H1 (cell line): Measurements from ENCODE around the gene VSTM4. TPM values are rescaled to one million over a fixed set of nuclear protein-coding genes. Genes with fewer than 3 reads are reported as not detected.

Source experiments
- CTCF ChIA-PET: fragments of 300-600 bp; sonication (Branson Sonifier 250); formaldehyde crosslinking; loops from one replicate; lab custom pipeline; 2021; ENCODE audit not compliant: partially characterized antibody; lab: Charles Lee
- POLR2A ChIA-PET: fragments of 300-600 bp; sonication (Branson Sonifier 250); formaldehyde crosslinking; loops from one replicate; lab custom pipeline; 2021; ENCODE audit warnings: inconsistent platforms; ENCODE audit not compliant: partially characterized antibody; lab: Charles Lee
- DNase-seq, 2 experiments: peaks; one replicate each; pipeline versions ENCODE4 v3.0.0 to v3.0.0-alpha.2; 2010 to 2022; ENCODE audit warnings: low spot score in 2 of 2, low read depth in 1 of 2, mixed read lengths in 1 of 2
- FAIRE-seq: peaks from 2 replicates; lab custom pipeline; 2011; peaks lifted over from hg19 to GRCh38; lab: Jason Lieb, UNC
- H2AFZ ChIP-seq: 2 replicates; pipeline ENCODE4 v1.8.1; 2012; ENCODE audit warnings: low read length, inconsistent platforms
- H2AK5ac ChIP-seq: 2 replicates; pipeline ENCODE4 v1.6.1; 2013; ENCODE audit warnings: low read depth, low read length
- H2BK120ac ChIP-seq: replicated peaks from 2 replicates; pipeline ENCODE3; 2013; ENCODE audit warnings: low read depth, low read length, inconsistent platforms
- H2BK12ac ChIP-seq: 2 replicates; pipeline ENCODE4 v1.6.1; 2013; ENCODE audit warnings: low read depth, low read length
- H2BK15ac ChIP-seq: 2 replicates; pipeline ENCODE4 v1.6.1; 2013; ENCODE audit warnings: low read length
- H2BK20ac ChIP-seq: 2 replicates; pipeline ENCODE4 v1.6.1; 2013; ENCODE audit warnings: low read length
- H2BK5ac ChIP-seq: 2 replicates; pipeline ENCODE4 v1.6.1; 2013; ENCODE audit warnings: low read depth, low read length
- H3K14ac ChIP-seq: 2 replicates; pipeline ENCODE4 v1.6.1; 2013; ENCODE audit warnings: inconsistent platforms; ENCODE audit not compliant: insufficient read length
- H3K18ac ChIP-seq: 2 replicates; pipeline ENCODE4 v1.6.1; 2013; ENCODE audit warnings: low read length; ENCODE audit errors: extremely low read depth
- H3K23ac ChIP-seq: 2 replicates; pipeline ENCODE4 v1.6.1; 2013; ENCODE audit warnings: inconsistent platforms; ENCODE audit not compliant: insufficient read length
- H3K23me2 ChIP-seq: 2 replicates; pipeline ENCODE4 v1.6.1; 2013; ENCODE audit warnings: low read depth, low read length
- H3K27ac ChIP-seq: 2 replicates; pipeline ENCODE4 v1.6.1; 2011; ENCODE audit warnings: low read depth, low read length, inconsistent platforms
- H3K27me3 ChIP-seq, 4 experiments: replicated peaks in 1 of 4; 1 replicate in 1 of 4; 2 replicates in 3 of 4; pipeline versions ENCODE4 v1.6.1 to v1.8.1; 2011 to 2013; ENCODE audit warnings: low read length in 3 of 4, mild to moderate bottlenecking in 3 of 4, inconsistent platforms in 2 of 4, mixed read lengths in 2 of 4, moderate library complexity in 1 of 4; ENCODE audit not compliant: control insufficient read depth in 3 of 4, insufficient read depth in 3 of 4; ENCODE audit errors: extremely low read depth in 1 of 4
- H3K36me3 ChIP-seq, 4 experiments: 2 replicates each; pipeline versions ENCODE4 v1.6.1 to v1.8.1; 2011 to 2013; ENCODE audit warnings: mild to moderate bottlenecking in 4 of 4, low read length in 3 of 4, moderate library complexity in 2 of 4, control low read depth in 1 of 4, inconsistent platforms in 1 of 4; ENCODE audit not compliant: insufficient read depth in 4 of 4, control insufficient read depth in 2 of 4
- H3K4ac ChIP-seq: replicated peaks from 2 replicates; pipeline ENCODE3; 2013; ENCODE audit warnings: low read length, low read depth, mixed read lengths, inconsistent platforms; ENCODE audit not compliant: insufficient read length
- H3K4me1 ChIP-seq, 4 experiments: replicated peaks in 1 of 4; 1 replicate in 1 of 4; 2 replicates in 3 of 4; pipeline versions ENCODE4 v1.6.1 to v1.8.1; 2011 to 2013; ENCODE audit warnings: low read length in 3 of 4, inconsistent platforms in 2 of 4, mixed read lengths in 1 of 4; ENCODE audit not compliant: insufficient read depth in 4 of 4, control insufficient read depth in 3 of 4
- H3K4me2 ChIP-seq, 2 experiments: 2 replicates each; pipeline versions ENCODE4 v1.6.1 to v1.8.1; 2011 to 2013; ENCODE audit warnings: low read depth in 2 of 2, low read length in 2 of 2, control low read depth in 1 of 2, inconsistent platforms in 1 of 2, mild to moderate bottlenecking in 1 of 2; ENCODE audit not compliant: insufficient read depth in 1 of 2
- H3K4me3 ChIP-seq, 4 experiments: fragments of 200-600, 300-600 bp in 1 of 4; sonication (generic), shearing (Covaris generic), sonication (Bioruptor Twin) in 1 of 4; 2 replicates each; pipeline versions ENCODE4 v1.5.1 to v1.8.1; 2011 to 2016; ENCODE audit warnings: low read length in 4 of 4, low read depth in 3 of 4, control low read depth in 2 of 4, inconsistent platforms in 2 of 4, mild to moderate bottlenecking in 2 of 4, mixed read lengths in 1 of 4, moderate library complexity in 1 of 4; ENCODE audit not compliant: insufficient read depth in 2 of 4; ENCODE audit errors: extremely low read depth in 1 of 4
- H3K56ac ChIP-seq: replicated peaks from 2 replicates; pipeline ENCODE3; 2013; ENCODE audit warnings: low read depth, mild to moderate bottlenecking, mixed read lengths, low read length, inconsistent platforms; ENCODE audit not compliant: insufficient read length
- H3K79me1 ChIP-seq: 2 replicates; pipeline ENCODE4 v1.6.1; 2013; ENCODE audit warnings: low read depth, low read length, control low read depth
- H3K79me2 ChIP-seq, 2 experiments: 2 replicates each; pipeline versions ENCODE4 v1.6.1 to v1.8.1; 2012 to 2013; ENCODE audit warnings: low read length in 2 of 2, mild to moderate bottlenecking in 2 of 2, inconsistent platforms in 1 of 2; ENCODE audit not compliant: insufficient read depth in 2 of 2, control insufficient read depth in 1 of 2
- H3K9ac ChIP-seq, 4 experiments: replicated peaks in 1 of 4; 1 replicate in 1 of 4; 2 replicates in 3 of 4; pipeline versions ENCODE4 v1.6.1 to v1.8.1; 2011 to 2013; ENCODE audit warnings: low read depth in 3 of 4, low read length in 3 of 4, control low read depth in 2 of 4, mild to moderate bottlenecking in 2 of 4, moderate library complexity in 2 of 4, inconsistent platforms in 1 of 4; ENCODE audit errors: extremely low read depth in 1 of 4
- H3K9me3 ChIP-seq, 2 experiments: 2 replicates each; pipeline versions ENCODE4 v1.6.1 to v1.8.1; 2012 to 2013; ENCODE audit warnings: mild to moderate bottlenecking in 2 of 2, moderate library complexity in 2 of 2, control low read depth in 1 of 2, inconsistent platforms in 1 of 2, low read depth in 1 of 2, low read length in 1 of 2, mixed read lengths in 1 of 2; ENCODE audit not compliant: insufficient read depth in 2 of 2
- H4K20me1 ChIP-seq, 2 experiments: replicated peaks in 1 of 2; 2 replicates each; pipeline versions ENCODE3 to v1.8.1; 2011 to 2013; ENCODE audit warnings: inconsistent platforms in 2 of 2, low read length in 2 of 2, mild to moderate bottlenecking in 1 of 2; ENCODE audit not compliant: insufficient read depth in 2 of 2, control insufficient read depth in 1 of 2
- H4K5ac ChIP-seq: 2 replicates; pipeline ENCODE4 v1.6.1; 2013; ENCODE audit warnings: low read length, low read depth, mixed read lengths, inconsistent platforms; ENCODE audit not compliant: insufficient read length
- H4K8ac ChIP-seq: 2 replicates; pipeline ENCODE4 v1.8.0; 2013; ENCODE audit warnings: mild to moderate bottlenecking, moderate library complexity, low read length, inconsistent platforms; ENCODE audit not compliant: insufficient read depth; ENCODE audit errors: extremely low read depth
- H4K91ac ChIP-seq: replicated peaks from 2 replicates; pipeline ENCODE3; 2013; ENCODE audit warnings: low read length, mixed read lengths, inconsistent platforms; ENCODE audit not compliant: insufficient read length
- ATF2 ChIP-seq: IDR thresholded peaks from 2 replicates; pipeline ENCODE4 v1.6.1; 2012; ENCODE audit warnings: low read length, inconsistent platforms
- BRCA1 ChIP-seq: IDR thresholded peaks from 2 replicates; pipeline ENCODE4 v1.6.1; 2012; ENCODE audit warnings: low read depth, low read length, improper control_type of control experiment
- CBX5 ChIP-seq: fragments of 300-800, 300-1000 bp; sonication (generic); IDR thresholded peaks from 2 replicates; pipeline ENCODE4 v1.7.1; 2016; ENCODE audit warnings: antibody characterized with exemption, low read length, low read depth
- JUND ChIP-seq: IDR thresholded peaks from 2 replicates; pipeline ENCODE4 v1.6.1; 2011; ENCODE audit warnings: mild to moderate bottlenecking, improper control_type of control experiment, low read length
- KDM4A ChIP-seq: IDR thresholded peaks from one replicate; pipeline ENCODE4 v1.7.1; 2012; ENCODE audit warnings: low read depth, mild to moderate bottlenecking, moderate library complexity, low read length, inconsistent platforms; ENCODE audit not compliant: severe bottlenecking
- NANOG ChIP-seq: IDR thresholded peaks from 2 replicates; pipeline ENCODE4 v1.6.1; 2011; ENCODE audit warnings: low read length, low read depth, mild to moderate bottlenecking, inconsistent platforms; ENCODE audit not compliant: insufficient read depth, poor library complexity, severe bottlenecking
- PHF8 ChIP-seq: fragments of 200-600 bp; sonication (generic); conservative IDR thresholded peaks from 2 replicates; pipeline ENCODE4 v1.7.1; 2012; ENCODE audit warnings: low read depth, mild to moderate bottlenecking, inconsistent platforms, low read length, moderate library complexity
- SIRT6 ChIP-seq: IDR thresholded peaks from one replicate; pipeline ENCODE4 v1.7.1; 2012; ENCODE audit warnings: low read length, inconsistent platforms
- TAF7 ChIP-seq: optimal IDR thresholded peaks from 2 replicates; pipeline ENCODE3; 2011; ENCODE audit warnings: low read depth, mild to moderate bottlenecking, inconsistent platforms, low read length, moderate library complexity, borderline replicate concordance
- WGBS, 2 experiments: shearing (Covaris generic) in 1 of 2; methylation state at CpG; one replicate each; pipeline versions ENCODE4 v1.1.6 to v1.1.7; 2013 to 2015; ENCODE audit warnings: low lambda C conversion rate in 2 of 2, mixed read lengths in 2 of 2, inconsistent platforms in 1 of 2, low coverage in 1 of 2, missing lambda C conversion rate in 1 of 2; ENCODE audit not compliant: insufficient replicate concordance in 2 of 2, insufficient coverage in 1 of 2, insufficient read length in 1 of 2; ENCODE audit errors: extremely low coverage in 1 of 2, missing lambda C conversion rate in 1 of 2; 5-methylcytosine and 5-hydroxymethylcytosine counted together
- polyA plus RNA-seq, 7 experiments: library from polyadenylated mRNA; depleted of rRNA in 3 of 7; stranded (reverse) in 5 of 7; unstranded in 2 of 7; fragments of >200 nt in 5 of 7; fragments of 200-250 nt in 2 of 7; gene quantifications; 1 replicate in 5 of 7; 2 replicates in 1 of 7; 4 replicates in 1 of 7; pipeline versions ENCODE4 v1.2.1 to v1.2.3, GENCODE V29; 2011 to 2013; ENCODE audit warnings: missing spikeins in 2 of 7, mixed read lengths in 2 of 7
- total RNA-seq: library from RNA; stranded (reverse); fragmentation: NEBNext Ultra II Directional; extraction: Animal tissue kit (Norgen Biotek cat#: 25700); gene quantifications from 2 replicates; pipeline ENCODE4 v1.2.1, GENCODE V29; 2021
- TF ChIP-seq, protein P1 (sequence below): IDR thresholded peaks from 2 replicates; pipeline ENCODE4 v1.6.1; 2011; ENCODE audit warnings: low read length, improper control_type of control experiment

Gene VSTM4
- total and polyA plus RNA-seq, 2 of the 8 experiments (the other 6 are each of a cell fraction or from before 2014, with no cell fraction given) = 0.48 to 0.73 TPM

GRCh38 chr10:49109669-49110340 is 5.5 kb downstream of the VSTM4 start:
- H3K36me3 ChIP-seq = no peaks in the 10 kb centered on the region
- no peak overlapping the region for H2BK20ac ChIP-seq
- no peaks in the 10 kb centered on the region for H3K9me3 ChIP-seq
- H3K14ac ChIP-seq = no peak overlapping the region
- no peaks in the 10 kb centered on the region for H3K79me2 ChIP-seq
- ChIA-PET POLR2A (no interaction called here), CTCF (interaction anchor here (0.7 to 1.6 kb wide), 3 partner anchors 52 to 134 kb away, joined by 3 read pairs; no protein-coding TSS in a partner anchor)
- no peak overlapping the region for H2BK5ac ChIP-seq
- no peak overlapping the region for H3K9ac ChIP-seq
- no peak overlapping the region for H2AFZ ChIP-seq
- H3K18ac ChIP-seq = no peak overlapping the region
- no peak overlapping the region for H4K91ac ChIP-seq
- H3K4ac ChIP-seq = no peak overlapping the region
- peaks cover 0 to 8% (median 3%) of the 10 kb centered on the region in 4 experiments; a peak in 4 of 7 replicates for H3K27me3 ChIP-seq
- WGBS, 2 experiments = 94% methylated on average over 8 of the region's 9 CpGs; no CpG with 5 or more reads in 1 of the 2 experiments
- H3K56ac ChIP-seq = no peak overlapping the region
- H3K79me1 ChIP-seq = no peaks in the 10 kb centered on the region
- no peak overlapping the region for H3K4me3 ChIP-seq
- H2BK12ac ChIP-seq = no peak overlapping the region
- DNase-seq = no peak
- H3K27ac ChIP-seq = no peak overlapping the region
- H4K8ac ChIP-seq = no peak overlapping the region
- no peaks in the 10 kb centered on the region; the same call in 1 of the 2 replicates for H3K23me2 ChIP-seq
- H4K5ac ChIP-seq = no peak overlapping the region
- no peaks in the 10 kb centered on the region for H3K4me1 ChIP-seq
- no peak overlapping the region for H3K23ac ChIP-seq
- H3K4me2 ChIP-seq = no peak overlapping the region
- FAIRE-seq = no peak
- H4K20me1 ChIP-seq = no peaks in the 10 kb centered on the region
- H2BK15ac ChIP-seq = no peak overlapping the region
- no peak overlapping the region for H2BK120ac ChIP-seq
- H2AK5ac ChIP-seq = no peak overlapping the region
- no peak for TF ChIP-seq BRCA1
- TF ChIP-seq CBX5 = no peak
- TF ChIP-seq TAF7 = no peak
- TF ChIP-seq PHF8 = no peak
- no peak for TF ChIP-seq JUND
- no peak for TF ChIP-seq SIRT6
- TF ChIP-seq, protein P1, sequence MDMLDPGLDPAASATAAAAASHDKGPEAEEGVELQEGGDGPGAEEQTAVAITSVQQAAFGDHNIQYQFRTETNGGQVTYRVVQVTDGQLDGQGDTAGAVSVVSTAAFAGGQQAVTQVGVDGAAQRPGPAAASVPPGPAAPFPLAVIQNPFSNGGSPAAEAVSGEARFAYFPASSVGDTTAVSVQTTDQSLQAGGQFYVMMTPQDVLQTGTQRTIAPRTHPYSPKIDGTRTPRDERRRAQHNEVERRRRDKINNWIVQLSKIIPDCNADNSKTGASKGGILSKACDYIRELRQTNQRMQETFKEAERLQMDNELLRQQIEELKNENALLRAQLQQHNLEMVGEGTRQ = no peak
- no peak for TF ChIP-seq KDM4A
- TF ChIP-seq NANOG = no peak
- TF ChIP-seq ATF2 = no peak
